Heart left ventricle (tissue), 16 donors: ENCODE results near the gene ADAMTS3. TPM values are rescaled to one million over a fixed set of nuclear protein-coding genes. Genes with fewer than 3 reads are reported as not detected.

Experiments used
- ATAC-seq, 4 donors: fragments of 200-7000 bp; cut with Tn5 transposase; one replicate each; pipeline ENCODE4 v1.9.1; 2020 to 2022; ENCODE audit warnings: moderate library complexity in 4 of 4, mild to moderate bottlenecking in 3 of 4, moderate number of reproducible peaks in 1 of 4
- DNase-seq, 5 donors: peaks; one replicate each; pipeline ENCODE4 v3.0.0-alpha.2; 2020
- H3K27ac ChIP-seq, 12 donors: fragments of 200-600 bp; sonication (generic) in 4 of 12; one replicate each; pipeline versions ENCODE4 v1.5.0 to v1.8.0; 2016 to 2022; ENCODE audit warnings: mild to moderate bottlenecking in 2 of 12
- H3K27me3 ChIP-seq, 9 donors: fragments of 200-600 bp; sonication (generic) in 2 of 9; one replicate each; pipeline versions ENCODE4 v1.5.1 to v1.8.0; 2016 to 2022; ENCODE audit warnings: mild to moderate bottlenecking in 3 of 9
- H3K36me3 ChIP-seq, 9 donors: fragments of 200-600 bp; sonication (generic) in 2 of 9; one replicate each; pipeline versions ENCODE4 v1.5.0 to v1.8.0; 2018 to 2022; ENCODE audit warnings: mild to moderate bottlenecking in 2 of 9
- H3K4me1 ChIP-seq, 12 donors: fragments of 200-600 bp; sonication (generic) in 4 of 12; one replicate each; pipeline versions ENCODE4 v1.5.0 to v1.8.0; 2016 to 2022; ENCODE audit warnings: mild to moderate bottlenecking in 3 of 12
- H3K4me3 ChIP-seq, 12 donors: fragments of 200-600 bp; sonication (generic) in 4 of 12; one replicate each; pipeline versions ENCODE4 v1.5.0 to v1.8.0; 2017 to 2022; ENCODE audit warnings: mild to moderate bottlenecking in 9 of 12, moderate library complexity in 4 of 12
- H3K9me3 ChIP-seq, 12 donors: fragments of 200-600 bp; sonication (generic) in 4 of 12; one replicate each; pipeline versions ENCODE4 v1.5.0 to v1.8.0; 2016 to 2022; ENCODE audit warnings: mild to moderate bottlenecking in 1 of 12
- CTCF ChIP-seq, 12 donors: fragments of 200-600 bp; sonication (generic) in 4 of 12; IDR thresholded peaks; one replicate each; pipeline versions ENCODE4 v1.5.0 to v1.8.0; 2018 to 2022; ENCODE audit warnings: antibody characterized with exemption in 12 of 12, mild to moderate bottlenecking in 5 of 12
- POLR2A ChIP-seq, 2 donors: fragments of 450-650 bp; IDR thresholded peaks; one replicate each; pipeline ENCODE4 v1.6.1; 2017; ENCODE audit warnings: antibody characterized with exemption in 2 of 2, mild to moderate bottlenecking in 2 of 2, moderate library complexity in 2 of 2
- WGBS, 4 donors: extraction: QIAGEN DNeasy Blood & Tissue Kit in 2 of 4; methylation state at CpG; one replicate each; pipeline versions ENCODE4 v1.1.5 to v1.1.7; 2013 to 2018; 5-methylcytosine and 5-hydroxymethylcytosine counted together
- intact Hi-C, 10 donors: fragments of 100-400 bp; cut with DNase I; formaldehyde crosslinking; loops; one replicate each; pipeline versions ENCODE4 v1.11.1 to v1.14.2; 2022
- polyA plus RNA-seq, 2 donors: library from polyadenylated mRNA; stranded (reverse); fragments of 200-250 nt; gene quantifications; one replicate each; pipeline ENCODE4 v1.2.3, GENCODE V29; 2013
- total RNA-seq, 9 donors: library from RNA; depleted of rRNA in 2 of 9; stranded (reverse); fragments of >200 nt in 2 of 9; fragmentation: NEBNext Ultra II Directional in 3 of 9; extraction: Animal tissue kit (Norgen Biotek cat#: 25700) in 3 of 9; gene quantifications; one replicate each; pipeline versions ENCODE4 v1.1.0 to v1.2.4, GENCODE V29; 2016 to 2023
- donor health status: ischemic (EF 13 %, LVEDD 7.1; RV severe dilation, severe dysfunction).
- donor health status: healthy with polysubstance abuse.
- donor health status: DM: no; HTN: yes; CAD: no.
- donor health status: DM: no; HTN: no; CAD: no.
- donor health status: ischemic (EF 25% LVEDD 6.9; RV normal size, moderate dysfunction).
- donor health status: ischemic (EF 25% LVEDD 5.7; RV mildly dilated, moderate dysfunction).
- donor health status: healthy.
- donor health status: DM: yes; HTN: yes; CAD: no.
- donor health status: ischemic (EF 35%, LVEDD 5.7; RV mildly dilated, moderate dysfunction).
- donor health status: nonischemic (EF 11% LVEDD 7.7; RV severe dilation, severe dysfunction).
- donor health status: DM: yes; HTN: yes; CAD: no.
- donor health status: PGD.
- donor health status: ischemic (EF 29% LVEDD 5.4; RV normal size, mild dysfunction).
- donor health status: nonischemic (EF 23%, LVEDD 6.1; RV moderate dilation, normal function).

The ADAMTS3 gene
- total and polyA plus RNA-seq, 11 donors = 0.08 to 3.3 (median 0.42) TPM; not detected in 1

GRCh38 chr4:72558655-72559054 is 10.4 kb downstream of the ADAMTS3 start:
- ATAC-seq (no peak), DNase-seq (no peak)
- no peak overlapping the region for H3K4me3 ChIP-seq
- no peak for TF ChIP-seq CTCF (IDR thresholded peaks at IDR 0.05)
- TF ChIP-seq POLR2A (IDR thresholded peaks at IDR 0.05) = no peak
- H3K27me3 ChIP-seq = no peaks in the 10 kb centered on the region
- no peak overlapping the region for H3K27ac ChIP-seq
- H3K9me3 ChIP-seq = peaks cover 0 to 5% (median 0%) of the 10 kb centered on the region in 12 donors
- intact Hi-C loops = no loop called here
- H3K36me3 ChIP-seq = no peaks in the 10 kb centered on the region
- 88 to 100% (median 97%) methylated on average over 1 of the region's 1 CpG for WGBS, 4 donors
- H3K4me1 ChIP-seq = no peaks in the 10 kb centered on the region

GRCh38 chr4:72557021-72557420 is 12.0 kb downstream of the ADAMTS3 start:
- WGBS, 4 donors = 67 to 81% (median 73%) methylated on average over 5 of the region's 5 CpGs
- Histone ChIP-seq H3K4me3 (no peak overlapping the region), H3K27me3 (no peaks in the 10 kb centered on the region), H3K27ac (no peak overlapping the region), H3K4me1 (no peaks in the 10 kb centered on the region), H3K36me3 (no peaks in the 10 kb centered on the region), H3K9me3 (peaks cover 0 to 5% (median 0%) of the 10 kb centered on the region in 12 donors)
- DNase-seq (no peak), ATAC-seq (no peak)
- TF ChIP-seq CTCF (IDR thresholded peaks at IDR 0.05) = no peak
- intact Hi-C loops = no loop called here

GRCh38 chr4:72555377-72555831 is 13.6 kb downstream of the ADAMTS3 start:
- Histone ChIP-seq H3K9me3 (peaks cover 0 to 5% (median 0%) of the 10 kb centered on the region in 12 donors), H3K4me1 (no peaks in the 10 kb centered on the region), H3K27me3 (no peaks in the 10 kb centered on the region), H3K36me3 (no peaks in the 10 kb centered on the region), H3K4me3 (no peak overlapping the region), H3K27ac (no peak overlapping the region)
- DNase-seq (no peak), ATAC-seq (no peak)
- TF ChIP-seq POLR2A (IDR thresholded peaks at IDR 0.05) = no peak
- intact Hi-C loops = no loop called here
- 61 to 79% (median 62%) methylated on average over 3 of the region's 3 CpGs for WGBS, 4 donors

- ATAC-seq = no peak
- Histone ChIP-seq H3K27ac (no peak overlapping the region), H3K27me3 (no peaks in the 10 kb centered on the region), H3K9me3 (peaks cover 0 to 5% (median 0%) of the 10 kb centered on the region in 12 donors), H3K4me3 (no peak overlapping the region), H3K36me3 (no peaks in the 10 kb centered on the region), H3K4me1 (no peaks in the 10 kb centered on the region)
- intact Hi-C loops = no loop called here
- WGBS, 4 donors = 64 to 82% (median 78%) methylated on average over 1 of the region's 1 CpG
- TF ChIP-seq POLR2A (IDR thresholded peaks at IDR 0.05) (no peak), CTCF (IDR thresholded peaks at IDR 0.05) (no peak)
- no peak for DNase-seq
Observed at GRCh38 chr4:72553540-72554337, 15.3 kb downstream of the ADAMTS3 start.
